NOMO-1 (cell line): ENCODE results near the gene TDRD10.

Experiments used
- DNase-seq, 2 experiments: peaks; one replicate each; lab custom pipeline; 2025; ENCODE audit not compliant: unreplicated experiment in 2 of 2; lab: John Stamatoyannopoulos, UW

Gene TDRD10

GRCh38 chr1:154575147-154575927 lies 73.3 kb downstream of the TDRD10 start:
- no peak for DNase-seq

- no peak for DNase-seq
These were observed 74.0 kb downstream of the TDRD10 start for GRCh38 chr1:154575951-154576566.

- DNase-seq, result no peak
These were observed 75.5 kb downstream of the TDRD10 start for GRCh38 chr1:154577346-154578057.

- no peak for DNase-seq
These were observed 76.0 kb downstream of the TDRD10 start for GRCh38 chr1:154578058-154578418.

- DNase-seq, result no peak
These were observed 77.4 kb downstream of the TDRD10 start for GRCh38 chr1:154579374-154579773.

- DNase-seq, result no peak
These were observed 79.7 kb downstream of the TDRD10 start for GRCh38 chr1:154581766-154582165.

- no peak for DNase-seq
These were observed 80.9 kb downstream of the TDRD10 start for GRCh38 chr1:154582885-154583284.

GRCh38 chr1:154583773-154584172 lies 81.8 kb downstream of the TDRD10 start:
- DNase-seq, result no peak

GRCh38 chr1:154584267-154584994 lies 82.4 kb downstream of the TDRD10 start:
- DNase-seq, result no peak

GRCh38 chr1:154586231-154586630 lies 84.2 kb downstream of the TDRD10 start:
- no peak for DNase-seq

- no peak for DNase-seq
These were observed 84.6 kb downstream of the TDRD10 start for GRCh38 chr1:154586641-154587040.

- DNase-seq, result no peak
These were observed 87.8 kb downstream of the TDRD10 start for GRCh38 chr1:154589780-154590179.

GRCh38 chr1:154590756-154591155 lies 88.7 kb downstream of the TDRD10 start:
- DNase-seq, result no peak

GRCh38 chr1:154591206-154591605 lies 89.2 kb downstream of the TDRD10 start:
- DNase-seq, result no peak

GRCh38 chr1:154593390-154593789 lies 91.4 kb downstream of the TDRD10 start:
- no peak for DNase-seq

GRCh38 chr1:154594811-154595210 lies 92.8 kb downstream of the TDRD10 start:
- DNase-seq, result no peak

- no peak for DNase-seq
These were observed 93.6 kb downstream of the TDRD10 start for GRCh38 chr1:154595621-154596020.
